AG04450 (cell line): ENCODE data around the gene SCTR. TPM values are rescaled to one million over a fixed set of nuclear protein-coding genes. Genes with fewer than 3 reads are reported as not detected.

Experiments used
- CTCF ChIA-PET: fragments of 300-600, 350-600 bp; formaldehyde crosslinking; extraction: SDS; loops from one replicate; lab custom pipeline; 2022; ENCODE audit warnings: antibody characterized with exemption, inconsistent platforms; lab: Charles Lee
- POLR2A ChIA-PET: fragments of 350-600 bp; formaldehyde crosslinking; extraction: SDS; loops from one replicate; lab custom pipeline; 2021; ENCODE audit warnings: antibody characterized with exemption, inconsistent platforms; lab: Yijun Ruan, JAX
- DNase-seq: peaks from one replicate; pipeline ENCODE4 v3.0.0-alpha.2; 2011; ENCODE audit warnings: low read depth, low spot score
- H3K27ac ChIP-seq: one replicate; pipeline ENCODE4 v1.5.1; 2012; ENCODE audit warnings: low read depth, low read length, control low read depth
- H3K27me3 ChIP-seq: one replicate; pipeline ENCODE4 v1.6.0; 2012; ENCODE audit warnings: low read length; ENCODE audit not compliant: control insufficient read depth, insufficient read depth
- H3K4me3 ChIP-seq: 2 replicates; pipeline ENCODE4 v1.5.1; 2011; ENCODE audit warnings: mild to moderate bottlenecking, low read depth, low read length, control low read depth
- H3K9me3 ChIP-seq: 2 replicates; pipeline ENCODE4 v1.5.1; 2012; ENCODE audit warnings: low read length; ENCODE audit not compliant: control insufficient read depth, insufficient read depth
- CTCF ChIP-seq: IDR thresholded peaks from 2 replicates; pipeline ENCODE4 v1.5.1; 2011; ENCODE audit warnings: low read depth, low read length, control low read depth, inconsistent platforms
- polyA plus RNA-seq: library from polyadenylated mRNA; depleted of rRNA; stranded (reverse); fragments of >200 nt; gene quantifications from 2 replicates; pipeline ENCODE4 v1.2.3, GENCODE V29; 2011

The SCTR gene
- polyA plus RNA-seq, 1 experiment: not detected

GRCh38 chr2:119442226-119442619 is 82.1 kb downstream of the SCTR start:
- Histone ChIP-seq H3K4me3 (no peak overlapping the region), H3K27ac (no peak overlapping the region), H3K9me3 (no peaks in the 10 kb centered on the region), H3K27me3 (peaks cover 16% of the 10 kb centered on the region)
- ChIA-PET POLR2A (no interaction called here), CTCF (interaction anchor here (0.7 kb wide), 1 partner anchor 9 kb away, joined by 3 read pairs; no protein-coding TSS in a partner anchor)
- DNase-seq: no peak
- no peak for TF ChIP-seq CTCF

GRCh38 chr2:119441376-119442225 is 82.7 kb downstream of the SCTR start:
- no peak for TF ChIP-seq CTCF
- Histone ChIP-seq H3K9me3 (no peaks in the 10 kb centered on the region; the same call in 1 of the 2 replicates), H3K4me3 (no peak overlapping the region), H3K27ac (no peak overlapping the region), H3K27me3 (peaks cover 14% of the 10 kb centered on the region)
- DNase-seq: no peak
- POLR2A ChIA-PET: no interaction called here
- CTCF ChIA-PET: interaction anchor here (0.7 kb wide), 1 partner anchor 8 kb away, joined by 3 read pairs; no protein-coding TSS in a partner anchor

- H3K4me3 ChIP-seq: no peak overlapping the region
- no peaks in the 10 kb centered on the region; the same call in 1 of the 2 replicates for H3K9me3 ChIP-seq
- no peak for DNase-seq
- H3K27ac ChIP-seq: no peak overlapping the region
- peaks cover 12% of the 10 kb centered on the region for H3K27me3 ChIP-seq
- POLR2A ChIA-PET: no interaction called here
- CTCF ChIA-PET: no interaction called here
- TF ChIP-seq CTCF: no peak
These were observed 83.4 kb downstream of the SCTR start for GRCh38 chr2:119440873-119441272.

- Histone ChIP-seq H3K9me3 (no peaks in the 10 kb centered on the region; the same call in 1 of the 2 replicates), H3K4me3 (no peak overlapping the region), H3K27me3 (peaks cover 14% of the 10 kb centered on the region), H3K27ac (no peak overlapping the region)
- POLR2A ChIA-PET: no interaction called here
- no peak for TF ChIP-seq CTCF
- CTCF ChIA-PET: no interaction called here
- no peak for DNase-seq
These were observed 83.8 kb downstream of the SCTR start for GRCh38 chr2:119440501-119440870.
